Fibroblast of skin of back (primary cell): ENCODE measurements around the gene KAT6B.

Experiments
- DNase-seq: peaks from one replicate; pipeline ENCODE4 v3.0.0-alpha.2; 2013

Gene KAT6B

DNA sequence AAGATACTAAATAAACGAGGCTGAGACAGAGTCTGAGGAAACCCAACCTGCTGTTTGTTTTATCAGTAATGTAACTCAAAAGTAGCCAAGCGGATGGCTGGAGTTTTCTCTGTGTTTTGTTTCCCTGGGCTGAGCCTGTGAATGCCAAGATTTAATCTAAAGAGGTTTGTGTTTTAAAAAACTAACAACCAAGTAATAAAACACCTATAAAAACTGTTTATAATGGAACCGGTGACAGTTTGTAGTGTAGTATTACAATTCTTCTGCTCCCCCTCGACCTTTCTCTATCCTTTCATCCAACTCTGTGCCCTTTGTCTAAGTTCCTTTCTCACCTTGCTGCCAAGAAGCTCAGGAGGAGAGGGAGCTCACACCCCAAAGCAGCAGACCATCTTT lies 2.6 kb upstream of the KAT6B start:
- DNase-seq = no peak

DNA sequence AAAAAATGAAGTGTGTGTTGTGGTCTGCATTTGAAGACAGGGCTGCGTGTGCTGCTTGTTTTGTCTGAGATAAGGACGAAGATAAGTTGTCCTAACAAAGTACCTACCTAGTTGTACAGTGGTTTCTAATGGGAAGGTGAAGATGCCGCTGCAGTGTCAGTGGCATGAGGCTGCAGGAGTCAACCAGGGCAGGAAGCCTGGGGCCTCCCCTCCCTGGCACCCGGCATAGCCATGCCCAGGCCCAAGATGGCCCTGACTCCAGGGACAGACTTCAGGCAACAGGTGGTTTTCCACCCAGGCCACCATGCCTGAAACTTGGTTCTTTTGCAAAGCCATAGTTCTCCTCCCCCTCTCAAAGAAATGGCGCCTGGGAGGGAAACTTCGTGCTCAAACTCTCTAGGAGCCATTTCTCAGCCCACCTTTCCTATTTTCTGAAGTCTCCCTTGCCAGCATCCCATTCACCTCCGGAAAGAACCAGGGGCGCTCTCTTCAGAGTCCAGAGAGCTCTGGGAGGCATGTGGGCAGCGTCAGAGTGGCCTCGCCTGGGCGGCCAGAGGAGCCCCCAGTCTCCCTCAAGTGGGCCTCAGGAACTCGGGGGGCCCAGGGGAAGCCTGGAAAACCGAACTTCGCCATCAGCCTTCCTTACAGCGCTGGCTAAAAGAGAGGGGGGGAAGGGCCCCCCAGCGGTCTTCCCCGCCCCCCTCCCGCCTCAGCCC lies 2.1 kb upstream of the KAT6B start:
- DNase-seq = no peak

DNA sequence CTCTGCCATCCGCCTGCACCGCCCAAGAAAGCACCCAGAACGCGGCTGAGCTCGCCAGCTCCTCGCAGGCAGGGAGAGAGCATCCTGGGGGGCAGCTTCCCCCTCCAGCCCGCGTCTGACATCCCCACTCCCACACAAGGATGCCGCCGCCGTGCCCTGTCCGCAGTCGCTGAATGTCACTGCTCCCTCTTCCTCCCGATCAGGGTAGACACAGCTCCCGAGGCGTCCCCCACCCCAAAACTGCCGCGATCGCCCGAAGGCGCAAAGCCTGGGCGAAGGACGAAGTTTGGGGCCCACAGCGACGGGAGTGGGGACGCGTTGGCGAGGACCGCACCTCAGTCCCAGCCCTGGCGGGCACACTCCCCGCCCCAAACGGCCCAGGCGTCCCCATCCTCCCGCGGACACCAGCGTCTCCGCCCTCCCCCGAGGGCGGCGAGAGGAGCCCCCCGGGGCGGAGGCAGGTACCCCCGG lies 1.5 kb upstream of the KAT6B start:
- peak; percentile 29 for DNase-seq

DNA sequence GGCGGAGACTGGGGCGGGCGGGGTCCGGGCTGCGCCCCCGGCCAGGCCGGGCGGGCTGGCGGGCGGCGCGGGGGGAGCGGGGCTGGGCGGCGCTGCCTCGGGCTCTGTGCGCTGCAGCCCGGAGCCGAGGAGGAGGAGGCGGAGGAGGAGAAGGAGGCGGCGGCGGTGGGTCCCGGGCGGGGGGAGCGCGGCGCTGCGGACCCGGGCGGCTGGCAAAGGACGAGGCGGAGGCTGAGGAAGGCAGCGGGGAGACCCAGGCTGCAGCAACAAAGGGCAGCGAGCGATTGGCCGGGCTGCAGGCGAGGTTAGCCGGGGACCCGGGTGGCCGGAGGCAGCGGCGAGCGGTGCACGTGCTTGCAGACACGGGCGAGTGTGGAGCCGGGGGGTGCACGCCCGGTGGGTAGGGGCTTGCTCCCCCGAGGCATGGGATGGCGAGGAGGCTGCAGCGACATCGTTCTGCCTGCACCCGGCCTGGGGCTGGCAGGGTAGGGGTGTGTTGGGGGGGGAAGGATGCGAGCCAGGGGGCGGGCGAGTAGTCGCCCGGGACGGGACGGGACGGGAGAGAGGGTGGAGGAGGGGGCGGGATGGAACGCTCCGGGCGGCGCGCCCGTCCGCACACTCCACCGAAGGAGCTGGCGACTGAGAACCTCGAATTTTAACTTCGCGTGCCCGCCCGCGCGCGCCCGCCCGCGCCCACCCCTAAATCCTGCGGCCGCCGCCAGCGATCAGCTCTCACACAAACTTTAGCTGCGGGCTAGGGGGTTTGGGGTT lies 844 bp upstream of the KAT6B start:
- DNase-seq = peak; percentile 57

DNA sequence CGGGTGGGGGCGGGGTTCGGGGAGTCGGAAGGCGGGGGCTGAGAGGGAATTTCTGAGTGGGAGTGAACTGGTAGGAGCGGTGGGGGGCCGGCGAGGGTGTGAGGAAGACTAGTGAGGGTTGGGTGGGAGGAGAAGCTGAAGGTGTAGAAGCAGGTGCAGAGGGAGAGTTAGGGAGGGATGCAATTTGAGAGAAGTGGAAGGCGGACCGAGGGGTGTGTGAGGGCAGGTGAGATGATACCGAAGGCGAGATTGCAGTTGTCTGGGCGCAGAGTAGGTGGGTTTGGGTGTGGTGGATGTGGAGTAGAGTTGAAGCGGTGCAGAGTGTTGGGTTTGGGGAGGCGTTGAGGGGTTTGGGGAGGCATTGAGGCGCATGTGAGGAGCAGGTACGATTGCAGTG lies 643 bp downstream of the KAT6B start:
- DNase-seq = no peak

DNA sequence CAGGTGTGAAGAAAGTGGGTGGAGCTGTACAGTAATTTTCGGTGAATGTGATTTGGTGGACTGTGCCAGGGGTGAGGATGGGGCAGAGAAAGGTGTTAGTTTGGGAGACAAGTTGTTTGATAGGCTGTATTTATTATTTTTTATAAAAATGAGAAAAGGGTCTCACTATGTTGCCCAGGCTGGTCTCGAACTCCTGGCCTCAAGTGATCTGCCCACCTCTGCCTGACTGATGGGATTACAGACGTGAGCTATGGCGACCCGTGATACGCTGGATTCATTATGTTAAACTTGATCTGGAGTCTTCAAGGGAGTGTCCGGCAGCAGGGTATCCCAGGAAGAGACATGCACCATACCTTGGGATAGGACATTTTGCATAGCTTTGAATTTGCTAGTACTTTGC lies 1.3 kb downstream of the KAT6B start:
- no peak for DNase-seq

DNA sequence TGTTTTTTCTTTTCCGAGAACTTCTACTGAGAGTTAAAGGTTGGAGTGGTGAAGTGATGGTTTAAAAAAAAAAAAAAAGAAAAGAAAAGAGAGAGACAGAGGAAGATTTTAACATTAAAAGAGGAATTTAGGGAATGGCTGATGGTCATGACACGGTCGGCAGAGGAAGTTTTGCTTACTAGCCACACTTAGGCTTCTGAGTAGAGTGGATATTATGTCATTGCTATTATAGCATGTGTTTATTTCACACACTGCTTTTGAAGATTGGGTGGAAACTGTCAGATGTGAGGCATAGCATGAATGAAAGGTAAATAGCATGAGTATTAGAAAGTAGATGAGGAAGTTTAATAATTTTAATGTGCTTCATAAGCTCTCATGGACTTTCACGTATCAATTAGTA lies 2.5 kb downstream of the KAT6B start:
- DNase-seq = no peak

DNA sequence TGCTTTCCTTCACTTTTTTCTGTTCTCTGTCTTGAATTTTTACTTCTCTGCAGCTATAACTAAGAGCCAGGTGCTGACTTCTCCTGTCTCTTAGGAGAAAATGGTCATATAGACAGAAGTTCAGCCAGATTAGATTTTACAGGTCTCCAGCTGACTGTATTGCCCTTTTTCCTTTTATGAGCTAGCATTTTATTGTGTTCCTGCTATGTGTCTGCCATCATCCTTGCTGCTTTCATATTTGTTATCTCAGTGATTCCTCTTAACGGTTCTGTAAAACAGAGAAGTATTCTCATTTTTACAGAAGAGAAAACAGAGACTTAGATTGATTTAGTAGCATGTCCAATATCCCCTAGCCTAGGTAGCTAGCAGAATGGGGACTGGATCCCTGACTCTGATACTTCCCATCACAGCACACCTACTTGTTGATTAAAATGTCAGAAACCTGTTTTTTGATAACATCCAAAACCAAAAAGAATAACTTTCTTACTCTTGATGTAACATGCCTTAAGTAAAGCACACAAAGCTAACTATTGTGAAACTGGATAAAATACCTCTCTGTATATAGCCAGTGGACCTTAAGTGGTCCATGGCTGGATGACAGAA lies 5.2 kb downstream of the KAT6B start:
- no peak for DNase-seq

DNA sequence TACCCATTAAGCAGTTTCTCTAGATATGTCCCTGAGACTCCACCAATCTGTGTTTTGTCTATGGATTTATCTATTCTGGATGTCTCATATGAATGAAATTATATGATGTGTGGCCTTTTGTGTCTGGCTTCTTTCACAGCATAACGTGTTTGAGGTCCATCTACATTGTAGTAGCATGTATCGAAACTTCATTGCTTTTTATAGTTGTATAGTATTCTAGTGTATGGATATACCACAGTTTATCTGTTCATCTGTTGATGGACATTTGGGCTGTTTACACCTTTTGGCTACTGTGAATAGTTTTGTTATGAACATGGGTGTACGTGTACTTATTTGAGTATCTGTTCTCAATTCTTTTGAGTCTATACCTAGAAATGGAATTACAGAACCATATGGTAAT lies 9.6 kb downstream of the KAT6B start:
- no peak for DNase-seq

DNA sequence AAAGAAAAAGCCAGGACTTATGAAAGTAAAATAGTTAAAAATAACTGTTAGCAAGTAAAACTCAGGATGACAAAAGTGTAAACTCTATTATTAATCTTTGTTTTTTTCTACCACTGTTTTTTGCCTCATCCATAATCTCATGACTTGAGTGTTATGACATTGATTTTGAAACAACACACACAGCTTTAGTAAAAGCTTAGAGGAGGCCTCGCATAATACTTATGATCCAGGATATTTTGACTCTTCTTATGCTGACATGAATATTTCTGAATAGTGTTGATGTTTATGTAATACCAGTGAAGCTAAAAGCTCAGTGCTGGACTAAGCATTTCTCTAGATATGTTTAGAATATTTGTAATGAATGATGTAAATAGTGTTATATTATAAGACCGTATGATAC lies 10.5 kb downstream of the KAT6B start:
- no peak for DNase-seq

DNA sequence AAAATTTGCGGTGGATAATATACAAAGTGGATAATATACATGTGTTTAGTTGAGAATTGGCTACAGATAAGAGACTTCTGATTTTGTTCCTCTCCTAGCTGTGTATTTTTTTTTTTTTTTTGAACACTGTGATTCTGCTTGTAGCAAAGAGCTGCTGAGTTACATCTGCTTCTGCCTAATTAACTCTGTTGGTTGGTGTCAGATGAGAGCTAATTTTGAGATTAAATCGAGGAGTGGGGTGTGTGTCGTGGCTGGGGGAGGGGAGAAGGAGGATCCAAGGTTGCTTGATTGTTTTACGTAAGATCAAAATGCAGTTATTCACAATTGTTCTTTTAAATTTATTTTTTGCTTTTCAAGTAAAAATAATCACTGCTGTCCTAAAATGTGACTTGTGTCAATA lies 11.3 kb downstream of the KAT6B start:
- no peak for DNase-seq

DNA sequence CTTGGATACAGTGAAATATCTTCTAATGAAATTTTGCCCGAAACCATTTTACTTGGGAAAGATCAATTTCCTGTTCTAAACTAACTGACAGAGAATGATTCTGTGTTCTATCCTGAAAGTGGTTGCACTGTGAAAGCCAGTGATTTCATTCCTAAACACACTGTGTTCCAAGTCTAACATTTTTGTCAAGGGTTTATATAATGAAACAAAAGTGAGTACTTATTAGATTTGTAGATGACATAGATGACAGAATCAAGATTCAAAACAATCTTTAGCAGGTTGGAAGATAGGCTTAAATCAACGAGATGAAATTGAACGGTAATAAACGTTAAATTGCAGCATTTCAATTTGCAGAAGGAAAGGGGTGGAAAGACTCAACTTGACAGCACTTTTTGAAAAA lies 13.3 kb downstream of the KAT6B start:
- no peak for DNase-seq

DNA sequence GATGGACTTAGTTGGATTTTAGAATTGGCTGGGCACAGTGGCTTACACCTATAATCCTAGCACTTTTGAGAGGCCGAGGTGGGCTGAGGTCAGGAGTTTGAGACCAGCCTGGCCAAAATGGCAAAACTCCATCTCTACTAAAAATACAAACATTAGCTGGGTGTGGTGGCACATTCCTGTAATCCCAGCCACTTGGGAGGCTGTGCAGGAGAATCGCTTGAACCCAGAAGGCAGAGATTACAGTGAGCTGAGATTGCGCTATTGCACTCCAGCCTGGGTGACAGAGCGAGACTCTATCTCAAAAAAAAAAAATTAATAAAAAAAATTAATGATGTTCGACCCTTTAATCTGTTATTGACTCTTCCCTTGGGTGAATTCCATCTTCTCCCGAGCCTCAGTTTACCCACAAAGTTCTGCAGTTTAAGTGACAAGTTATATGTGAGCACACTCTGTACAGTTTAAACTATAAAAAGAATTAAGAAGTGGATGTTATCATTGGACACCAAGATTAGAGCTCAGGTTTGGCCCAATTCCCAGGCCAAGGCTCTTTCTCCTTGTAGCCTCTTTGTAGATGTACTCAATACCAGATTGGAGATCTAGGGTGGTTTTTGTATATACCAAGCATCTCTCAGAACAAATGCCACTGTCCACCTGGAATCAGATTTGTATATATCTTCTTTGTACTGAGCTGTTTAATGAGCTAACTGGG lies 15.0 kb downstream of the KAT6B start:
- DNase-seq = no peak

DNA sequence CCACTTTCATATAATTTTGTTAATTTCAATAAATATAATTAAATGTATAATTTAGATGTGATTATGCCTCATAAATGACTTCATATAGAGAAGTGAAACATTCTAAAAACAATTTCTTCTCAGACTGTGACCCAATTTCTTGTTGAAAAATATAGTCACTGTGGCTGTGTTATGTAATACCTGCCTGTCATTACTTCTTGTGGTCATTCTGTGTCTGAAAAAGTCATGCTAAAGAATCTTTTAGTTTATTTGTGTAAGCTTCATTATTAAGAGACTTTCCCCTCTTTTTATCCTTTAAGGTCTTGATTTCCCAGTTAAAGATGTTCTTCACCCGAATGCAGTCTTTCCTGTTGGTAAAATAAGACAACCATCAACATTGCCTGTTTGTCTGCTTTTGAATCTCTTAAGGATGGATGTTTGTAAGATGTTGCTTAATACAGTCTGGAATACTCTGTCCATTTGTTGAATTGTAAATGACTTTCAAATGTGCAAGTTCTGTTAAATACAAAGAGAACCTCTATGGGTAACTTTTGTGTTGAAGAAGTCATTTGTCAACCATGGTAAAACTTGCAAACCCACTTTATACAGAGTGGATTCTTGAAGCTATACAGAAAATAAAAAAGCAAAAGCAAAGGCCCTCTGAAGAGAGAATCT lies 16.0 kb downstream of the KAT6B start:
- no peak for DNase-seq

DNA sequence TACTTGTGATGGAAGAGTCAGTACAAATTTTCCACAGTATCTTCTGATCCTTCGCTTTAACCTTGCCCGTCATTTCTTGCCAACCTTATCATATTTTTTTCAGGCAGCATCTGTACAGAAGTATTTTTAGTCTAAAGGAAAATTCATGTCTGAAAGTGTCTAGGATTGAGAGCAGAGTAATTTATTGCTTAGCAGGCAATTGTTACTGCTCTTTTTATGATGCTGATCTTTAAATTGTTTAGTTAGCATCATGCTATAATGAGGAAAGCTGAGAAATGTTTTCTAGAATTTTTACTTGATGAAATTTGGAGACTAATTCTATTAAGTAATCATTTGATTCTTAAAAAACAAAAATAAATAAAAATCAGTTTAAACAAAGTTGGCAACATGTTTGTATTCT lies 20.6 kb downstream of the KAT6B start:
- DNase-seq = no peak

DNA sequence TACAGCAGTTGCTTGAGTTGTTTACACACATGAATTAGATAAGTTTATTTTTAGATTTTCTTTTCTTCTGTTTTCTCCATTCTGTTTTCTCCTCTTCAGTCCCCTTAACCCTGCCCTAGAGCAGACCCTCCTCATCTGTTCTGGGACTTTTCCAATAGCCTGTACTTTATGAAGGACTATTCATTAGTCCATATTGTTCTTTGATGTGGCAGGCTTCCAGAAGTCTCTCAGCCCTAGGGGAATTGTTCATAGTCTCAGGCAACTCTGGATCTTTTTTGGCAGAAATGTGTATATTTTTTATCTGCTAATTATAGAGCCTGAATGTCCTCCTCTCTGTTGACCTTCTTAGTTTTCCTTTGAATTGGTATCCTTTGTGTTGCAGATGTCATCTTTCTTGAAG lies 25.4 kb downstream of the KAT6B start:
- no peak for DNase-seq

DNA sequence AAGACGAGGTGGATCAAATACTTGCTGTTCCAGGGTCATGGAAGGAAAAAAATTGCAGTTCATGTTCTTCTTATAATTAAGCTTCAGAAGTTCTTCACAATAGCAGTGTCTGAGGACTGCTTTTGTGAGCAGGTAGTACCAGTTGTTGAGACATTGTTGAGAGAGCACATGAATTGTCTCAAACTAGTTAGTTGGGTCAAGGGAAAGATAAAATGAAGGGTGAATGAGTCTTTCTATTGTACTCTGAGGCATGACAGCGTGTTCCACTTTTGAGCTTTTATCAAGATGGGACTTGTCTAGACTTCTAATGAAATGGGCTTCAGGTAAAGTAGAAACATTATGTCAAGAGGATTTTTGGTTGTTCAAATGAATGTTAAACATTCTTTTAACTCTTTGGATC lies 26.0 kb downstream of the KAT6B start:
- no peak for DNase-seq

DNA sequence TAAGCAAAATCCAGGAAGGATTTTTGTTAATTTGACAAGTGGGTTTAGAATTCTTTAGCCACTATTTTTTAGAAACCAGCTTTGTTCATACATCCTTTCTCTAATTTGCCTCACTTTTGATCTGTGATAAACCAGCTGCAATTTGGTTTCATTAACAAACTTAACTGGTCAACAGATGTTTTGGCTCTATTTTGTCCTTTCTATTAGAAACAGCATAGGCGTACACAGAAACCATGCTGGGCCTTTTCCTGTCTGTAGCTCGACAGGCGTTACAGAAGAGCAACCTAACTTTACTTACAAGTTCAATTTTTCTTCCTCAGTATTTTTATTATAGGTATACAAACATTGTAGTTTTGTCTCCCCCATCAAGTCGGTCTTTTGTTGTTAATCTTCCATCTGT lies 28.2 kb downstream of the KAT6B start:
- no peak for DNase-seq

DNA sequence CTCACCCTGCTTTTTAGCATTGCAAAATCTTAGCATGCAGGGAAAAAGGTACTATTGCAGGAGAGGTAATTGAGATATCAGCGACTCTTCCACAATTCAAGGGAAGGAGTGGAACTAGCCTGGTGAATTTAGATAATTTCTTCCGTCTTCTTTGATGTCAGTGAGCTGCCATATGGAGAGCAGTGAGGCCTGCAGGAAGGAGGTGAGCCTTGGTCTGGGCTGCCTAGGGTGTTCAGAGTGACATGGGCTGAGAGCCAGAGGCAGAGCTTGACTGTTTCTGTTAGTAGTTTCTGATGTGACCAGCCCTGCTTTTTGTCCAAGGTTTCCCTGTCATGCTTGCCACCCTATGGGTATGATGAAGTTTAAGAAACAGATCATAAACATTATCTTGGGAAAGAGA lies 28.6 kb downstream of the KAT6B start:
- no peak for DNase-seq

DNA sequence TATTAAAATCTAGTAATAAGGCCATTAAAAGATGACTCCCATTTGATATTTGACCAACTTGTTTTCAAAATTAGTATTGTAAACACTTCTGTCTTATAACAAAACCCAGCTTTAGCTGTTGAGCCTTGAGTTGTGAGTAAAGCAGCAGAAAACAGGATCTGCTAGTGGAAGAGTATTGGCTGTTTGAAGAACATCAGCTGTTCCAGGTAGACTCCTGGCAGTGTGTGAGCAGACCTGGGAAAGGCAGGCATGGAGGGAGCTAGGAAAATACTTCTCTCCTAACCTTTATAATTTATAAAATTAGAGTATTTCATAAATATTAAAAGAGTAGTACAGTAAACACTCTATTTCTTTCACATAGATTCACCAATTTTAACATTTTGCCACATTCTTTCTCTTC lies 29.0 kb downstream of the KAT6B start:
- DNase-seq = no peak

DNA sequence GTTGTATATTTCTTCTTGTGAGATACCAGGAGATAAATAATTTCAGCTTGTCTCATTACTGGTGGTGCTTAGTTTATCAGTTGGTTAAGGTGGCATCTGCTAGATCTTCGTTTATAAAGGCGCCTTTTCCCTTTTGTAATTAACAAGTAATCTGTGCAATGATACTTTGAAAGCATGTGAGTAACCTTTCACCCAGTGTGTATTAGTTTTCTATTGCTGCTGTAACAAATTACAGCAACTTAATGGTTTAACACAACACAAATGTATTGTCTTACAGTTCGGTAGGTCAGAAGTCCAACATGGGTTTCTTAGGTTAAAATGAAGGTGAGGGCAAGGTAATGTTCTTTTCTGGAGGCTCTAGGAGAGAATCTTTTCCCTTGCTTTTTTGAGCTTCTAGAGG lies 30.5 kb downstream of the KAT6B start:
- DNase-seq = no peak

DNA sequence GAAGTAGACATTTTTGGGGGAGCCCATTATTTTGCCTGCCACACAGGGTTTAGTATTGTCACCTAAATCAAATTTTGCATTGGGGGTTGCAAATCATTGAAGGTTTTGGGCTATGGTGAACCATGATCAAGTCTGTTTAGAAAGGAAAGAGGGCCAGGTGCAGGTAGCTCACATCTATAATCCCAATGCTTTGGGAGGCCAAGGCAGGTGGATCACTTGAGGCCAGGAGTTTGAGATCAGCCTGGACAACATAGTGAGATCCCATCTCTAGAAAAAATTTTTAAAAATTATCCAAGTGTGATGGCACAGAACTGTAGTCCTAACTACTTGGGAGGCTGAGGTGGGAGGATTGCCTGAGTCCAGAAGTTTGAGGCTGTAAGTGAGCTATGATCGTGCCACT lies 31.2 kb downstream of the KAT6B start:
- DNase-seq = no peak

DNA sequence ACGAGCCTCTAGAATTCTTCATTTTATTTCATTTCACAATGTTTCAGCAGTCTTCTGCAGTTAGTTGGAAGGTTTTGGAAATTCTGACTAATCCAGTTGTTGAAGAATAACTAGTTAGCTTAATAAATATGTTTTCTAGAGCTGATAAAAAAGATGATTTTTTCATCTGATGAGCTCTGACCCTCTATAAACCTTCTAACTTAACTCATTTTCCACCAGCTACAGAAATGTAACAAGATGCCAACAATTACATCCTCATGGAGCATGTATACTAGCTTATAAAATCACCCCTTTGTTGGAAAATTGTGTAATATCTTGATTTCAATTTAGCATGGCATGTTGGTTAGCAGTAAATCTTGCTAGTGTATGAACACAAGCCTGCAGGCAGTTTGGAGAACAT lies 33.1 kb downstream of the KAT6B start:
- DNase-seq = no peak
